ENCODE data around the gene GANAB. TPM values are rescaled to one million over a fixed set of nuclear protein-coding genes. Genes with fewer than 3 reads are reported as not detected.

The GANAB gene
- total and polyA plus RNA-seq, 2 of the 13 experiments (the other 11 are each of a cell fraction or from before 2014, with no cell fraction given) = 99.5 to 234 TPM

DNA sequence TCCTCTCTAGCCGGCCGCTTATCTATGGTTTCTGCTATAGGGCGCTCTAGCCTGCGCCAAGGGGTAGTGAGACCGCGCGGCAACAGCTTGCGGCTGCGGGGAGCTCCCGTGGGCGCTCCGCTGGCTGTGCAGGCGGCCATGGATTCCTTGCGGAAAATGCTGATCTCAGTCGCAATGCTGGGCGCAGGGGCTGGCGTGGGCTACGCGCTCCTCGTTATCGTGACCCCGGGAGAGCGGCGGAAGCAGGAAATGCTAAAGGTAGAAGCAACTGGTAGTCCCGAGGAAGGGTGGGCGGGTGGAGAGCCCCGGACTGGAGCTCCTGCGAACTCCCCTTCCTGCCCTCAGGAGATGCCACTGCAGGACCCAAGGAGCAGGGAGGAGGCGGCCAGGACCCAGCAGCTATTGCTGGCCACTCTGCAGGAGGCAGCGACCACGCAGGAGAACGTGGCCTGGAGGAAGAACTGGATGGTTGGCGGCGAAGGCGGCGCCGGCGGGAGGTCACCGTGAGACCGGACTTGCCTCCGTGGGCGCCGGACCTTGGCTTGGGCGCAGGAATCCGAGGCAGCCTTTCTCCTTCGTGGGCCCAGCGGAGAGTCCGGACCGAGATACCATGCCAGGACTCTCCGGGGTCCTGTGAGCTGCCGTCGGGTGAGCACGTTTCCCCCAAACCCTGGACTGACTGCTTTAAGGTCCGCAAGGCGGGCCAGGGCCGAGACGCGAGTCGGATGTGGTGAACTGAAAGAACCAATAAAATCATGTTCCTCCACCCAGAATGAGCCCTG, 25.4 kb upstream of the GANAB start, which contains the start of the genes LBHD1 and UQCC3 (continued):
- TF ChIP-seq EEA1 (CRISPR knock-in tag; IDR thresholded peaks at IDR 0.05; ENCODE audit: borderline replicate concordance) (peak; percentile 81; the same call in 1 of the 2 replicates), ZNF850 (CRISPR knock-in tag; conservative IDR thresholded peaks at IDR 0.05) (no peak), ZNF530 (CRISPR knock-in tag; IDR thresholded peaks at IDR 0.05; ENCODE audit: low read depth) (no peak), KDM2A (CRISPR knock-in tag; IDR thresholded peaks at IDR 0.05; ENCODE audit: borderline replicate concordance, low read depth) (peak; percentile 95), EZH2 (conservative IDR thresholded peaks at IDR 0.05; ENCODE audit: low read depth, low read length) (no peak), SMAD3 (CRISPR knock-in tag; IDR thresholded peaks at IDR 0.05) (no peak), ZEB1 (IDR thresholded peaks at IDR 0.05; ENCODE audit: insufficient replicate concordance, low read depth) (peak; percentile 61), ZNF547 (CRISPR knock-in tag; IDR thresholded peaks at IDR 0.05) (peak; percentile 34; the same call in 1 of the 2 replicates), RCOR2 (CRISPR knock-in tag; IDR thresholded peaks at IDR 0.05) (no peak), TCF12 (IDR thresholded peaks at IDR 0.05) (no peak), TCF12 (CRISPR knock-in tag; IDR thresholded peaks at IDR 0.05) (no peak; the same call in 1 of the 2 replicates), NFYC (CRISPR knock-in tag; IDR thresholded peaks at IDR 0.05) (no peak), SOX6 (IDR thresholded peaks at IDR 0.05) (no peak), SOX6 (CRISPR knock-in tag; IDR thresholded peaks at IDR 0.05) (0 out of 2 replicates have a peak, but pooled peaks have one; percentile 15), RAD51 (IDR thresholded peaks at IDR 0.05; ENCODE audit: borderline replicate concordance) (no peak), ZNF335 (CRISPR knock-in tag; IDR thresholded peaks at IDR 0.05) (peak; percentile 23), ZNF713 (CRISPR knock-in tag; IDR thresholded peaks at IDR 0.05) (0 out of 2 replicates have a peak, but pooled peaks have one; percentile 38), MED1 (CRISPR knock-in tag; IDR thresholded peaks at IDR 0.05) (peak; percentile 67), ATF7 (IDR thresholded peaks at IDR 0.05) (no peak), ATF7 (CRISPR knock-in tag; IDR thresholded peaks at IDR 0.05) (no peak), PAF1 (CRISPR knock-in tag; IDR thresholded peaks at IDR 0.05) (0 out of 2 replicates have a peak, but pooled peaks have one; percentile 28), ZFP82 (CRISPR knock-in tag; IDR thresholded peaks at IDR 0.05; ENCODE audit: borderline replicate concordance) (peak; percentile 67; the same call in 1 of the 2 replicates)
- TF ChIP-seq, protein P1, sequence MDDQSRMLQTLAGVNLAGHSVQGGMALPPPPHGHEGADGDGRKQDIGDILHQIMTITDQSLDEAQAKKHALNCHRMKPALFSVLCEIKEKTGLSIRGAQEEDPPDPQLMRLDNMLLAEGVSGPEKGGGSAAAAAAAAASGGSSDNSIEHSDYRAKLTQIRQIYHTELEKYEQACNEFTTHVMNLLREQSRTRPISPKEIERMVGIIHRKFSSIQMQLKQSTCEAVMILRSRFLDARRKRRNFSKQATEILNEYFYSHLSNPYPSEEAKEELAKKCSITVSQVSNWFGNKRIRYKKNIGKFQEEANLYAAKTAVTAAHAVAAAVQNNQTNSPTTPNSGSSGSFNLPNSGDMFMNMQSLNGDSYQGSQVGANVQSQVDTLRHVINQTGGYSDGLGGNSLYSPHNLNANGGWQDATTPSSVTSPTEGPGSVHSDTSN (CRISPR knock-in tag; IDR thresholded peaks at IDR 0.05; ENCODE audit: borderline replicate concordance) = no peak
- TF ChIP-seq, protein P2, sequence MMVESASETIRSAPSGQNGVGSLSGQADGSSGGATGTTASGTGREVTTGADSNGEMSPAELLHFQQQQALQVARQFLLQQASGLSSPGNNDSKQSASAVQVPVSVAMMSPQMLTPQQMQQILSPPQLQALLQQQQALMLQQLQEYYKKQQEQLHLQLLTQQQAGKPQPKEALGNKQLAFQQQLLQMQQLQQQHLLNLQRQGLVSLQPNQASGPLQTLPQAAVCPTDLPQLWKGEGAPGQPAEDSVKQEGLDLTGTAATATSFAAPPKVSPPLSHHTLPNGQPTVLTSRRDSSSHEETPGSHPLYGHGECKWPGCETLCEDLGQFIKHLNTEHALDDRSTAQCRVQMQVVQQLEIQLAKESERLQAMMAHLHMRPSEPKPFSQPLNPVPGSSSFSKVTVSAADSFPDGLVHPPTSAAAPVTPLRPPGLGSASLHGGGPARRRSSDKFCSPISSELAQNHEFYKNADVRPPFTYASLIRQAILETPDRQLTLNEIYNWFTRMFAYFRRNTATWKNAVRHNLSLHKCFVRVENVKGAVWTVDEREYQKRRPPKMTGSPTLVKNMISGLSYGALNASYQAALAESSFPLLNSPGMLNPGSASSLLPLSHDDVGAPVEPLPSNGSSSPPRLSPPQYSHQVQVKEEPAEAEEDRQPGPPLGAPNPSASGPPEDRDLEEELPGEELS (CRISPR knock-in tag; IDR thresholded peaks at IDR 0.05) = no peak
- TF ChIP-seq, protein P3, sequence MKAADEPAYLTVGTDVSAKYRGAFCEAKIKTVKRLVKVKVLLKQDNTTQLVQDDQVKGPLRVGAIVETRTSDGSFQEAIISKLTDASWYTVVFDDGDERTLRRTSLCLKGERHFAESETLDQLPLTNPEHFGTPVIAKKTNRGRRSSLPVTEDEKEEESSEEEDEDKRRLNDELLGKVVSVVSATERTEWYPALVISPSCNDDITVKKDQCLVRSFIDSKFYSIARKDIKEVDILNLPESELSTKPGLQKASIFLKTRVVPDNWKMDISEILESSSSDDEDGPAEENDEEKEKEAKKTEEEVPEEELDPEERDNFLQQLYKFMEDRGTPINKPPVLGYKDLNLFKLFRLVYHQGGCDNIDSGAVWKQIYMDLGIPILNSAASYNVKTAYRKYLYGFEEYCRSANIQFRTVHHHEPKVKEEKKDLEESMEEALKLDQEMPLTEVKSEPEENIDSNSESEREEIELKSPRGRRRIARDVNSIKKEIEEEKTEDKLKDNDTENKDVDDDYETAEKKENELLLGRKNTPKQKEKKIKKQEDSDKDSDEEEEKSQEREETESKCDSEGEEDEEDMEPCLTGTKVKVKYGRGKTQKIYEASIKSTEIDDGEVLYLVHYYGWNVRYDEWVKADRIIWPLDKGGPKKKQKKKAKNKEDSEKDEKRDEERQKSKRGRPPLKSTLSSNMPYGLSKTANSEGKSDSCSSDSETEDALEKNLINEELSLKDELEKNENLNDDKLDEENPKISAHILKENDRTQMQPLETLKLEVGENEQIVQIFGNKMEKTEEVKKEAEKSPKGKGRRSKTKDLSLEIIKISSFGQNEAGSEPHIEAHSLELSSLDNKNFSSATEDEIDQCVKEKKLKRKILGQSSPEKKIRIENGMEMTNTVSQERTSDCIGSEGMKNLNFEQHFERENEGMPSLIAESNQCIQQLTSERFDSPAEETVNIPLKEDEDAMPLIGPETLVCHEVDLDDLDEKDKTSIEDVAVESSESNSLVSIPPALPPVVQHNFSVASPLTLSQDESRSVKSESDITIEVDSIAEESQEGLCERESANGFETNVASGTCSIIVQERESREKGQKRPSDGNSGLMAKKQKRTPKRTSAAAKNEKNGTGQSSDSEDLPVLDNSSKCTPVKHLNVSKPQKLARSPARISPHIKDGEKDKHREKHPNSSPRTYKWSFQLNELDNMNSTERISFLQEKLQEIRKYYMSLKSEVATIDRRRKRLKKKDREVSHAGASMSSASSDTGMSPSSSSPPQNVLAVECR (CRISPR knock-in tag; IDR thresholded peaks at IDR 0.05; ENCODE audit: borderline replicate concordance) = peak; percentile 90; the same call in 1 of the 2 replicates
